H1 (cell line): Measurements from ENCODE around the gene CHRD. TPM values are rescaled to one million over a fixed set of nuclear protein-coding genes. Genes with fewer than 3 reads are reported as not detected.
"Not testable (repeated sequence)": the region's sequence is repeated elsewhere in the genome, so short reads cannot be mapped to it uniquely, and the experiment has no call there.

ENCODE experiments used
- CTCF ChIA-PET: fragments of 300-600 bp; sonication (Branson Sonifier 250); formaldehyde crosslinking; loops from one replicate; lab custom pipeline; 2021; ENCODE audit not compliant: partially characterized antibody; lab: Charles Lee
- POLR2A ChIA-PET: fragments of 300-600 bp; sonication (Branson Sonifier 250); formaldehyde crosslinking; loops from one replicate; lab custom pipeline; 2021; ENCODE audit warnings: inconsistent platforms; ENCODE audit not compliant: partially characterized antibody; lab: Charles Lee
- DNase-seq, 2 experiments: peaks; one replicate each; pipeline versions ENCODE4 v3.0.0 to v3.0.0-alpha.2; 2010 to 2022; ENCODE audit warnings: low spot score in 2 of 2, low read depth in 1 of 2, mixed read lengths in 1 of 2
- FAIRE-seq: peaks from 2 replicates; lab custom pipeline; 2011; peaks lifted over from hg19 to GRCh38; lab: Jason Lieb, UNC
- H2AFZ ChIP-seq: 2 replicates; pipeline ENCODE4 v1.8.1; 2012; ENCODE audit warnings: low read length, inconsistent platforms
- H2AK5ac ChIP-seq: 2 replicates; pipeline ENCODE4 v1.6.1; 2013; ENCODE audit warnings: low read depth, low read length
- H2BK120ac ChIP-seq: replicated peaks from 2 replicates; pipeline ENCODE3; 2013; ENCODE audit warnings: low read depth, low read length, inconsistent platforms
- H2BK12ac ChIP-seq: 2 replicates; pipeline ENCODE4 v1.6.1; 2013; ENCODE audit warnings: low read depth, low read length
- H2BK15ac ChIP-seq: 2 replicates; pipeline ENCODE4 v1.6.1; 2013; ENCODE audit warnings: low read length
- H2BK20ac ChIP-seq: 2 replicates; pipeline ENCODE4 v1.6.1; 2013; ENCODE audit warnings: low read length
- H2BK5ac ChIP-seq: 2 replicates; pipeline ENCODE4 v1.6.1; 2013; ENCODE audit warnings: low read depth, low read length
- H3K14ac ChIP-seq: 2 replicates; pipeline ENCODE4 v1.6.1; 2013; ENCODE audit warnings: inconsistent platforms; ENCODE audit not compliant: insufficient read length
- H3K18ac ChIP-seq: 2 replicates; pipeline ENCODE4 v1.6.1; 2013; ENCODE audit warnings: low read length; ENCODE audit errors: extremely low read depth
- H3K23ac ChIP-seq: 2 replicates; pipeline ENCODE4 v1.6.1; 2013; ENCODE audit warnings: inconsistent platforms; ENCODE audit not compliant: insufficient read length
- H3K23me2 ChIP-seq: 2 replicates; pipeline ENCODE4 v1.6.1; 2013; ENCODE audit warnings: low read depth, low read length
- H3K27ac ChIP-seq: 2 replicates; pipeline ENCODE4 v1.6.1; 2011; ENCODE audit warnings: low read depth, low read length, inconsistent platforms
- H3K27me3 ChIP-seq, 4 experiments: replicated peaks in 1 of 4; 1 replicate in 1 of 4; 2 replicates in 3 of 4; pipeline versions ENCODE4 v1.6.1 to v1.8.1; 2011 to 2013; ENCODE audit warnings: low read length in 3 of 4, mild to moderate bottlenecking in 3 of 4, inconsistent platforms in 2 of 4, mixed read lengths in 2 of 4, moderate library complexity in 1 of 4; ENCODE audit not compliant: control insufficient read depth in 3 of 4, insufficient read depth in 3 of 4; ENCODE audit errors: extremely low read depth in 1 of 4
- H3K36me3 ChIP-seq, 4 experiments: 2 replicates each; pipeline versions ENCODE4 v1.6.1 to v1.8.1; 2011 to 2013; ENCODE audit warnings: mild to moderate bottlenecking in 4 of 4, low read length in 3 of 4, moderate library complexity in 2 of 4, control low read depth in 1 of 4, inconsistent platforms in 1 of 4; ENCODE audit not compliant: insufficient read depth in 4 of 4, control insufficient read depth in 2 of 4
- H3K4ac ChIP-seq: replicated peaks from 2 replicates; pipeline ENCODE3; 2013; ENCODE audit warnings: low read length, low read depth, mixed read lengths, inconsistent platforms; ENCODE audit not compliant: insufficient read length
- H3K4me1 ChIP-seq, 4 experiments: replicated peaks in 1 of 4; 1 replicate in 1 of 4; 2 replicates in 3 of 4; pipeline versions ENCODE4 v1.6.1 to v1.8.1; 2011 to 2013; ENCODE audit warnings: low read length in 3 of 4, inconsistent platforms in 2 of 4, mixed read lengths in 1 of 4; ENCODE audit not compliant: insufficient read depth in 4 of 4, control insufficient read depth in 3 of 4
- H3K4me2 ChIP-seq, 2 experiments: 2 replicates each; pipeline versions ENCODE4 v1.6.1 to v1.8.1; 2011 to 2013; ENCODE audit warnings: low read depth in 2 of 2, low read length in 2 of 2, control low read depth in 1 of 2, inconsistent platforms in 1 of 2, mild to moderate bottlenecking in 1 of 2; ENCODE audit not compliant: insufficient read depth in 1 of 2
- H3K4me3 ChIP-seq, 4 experiments: fragments of 200-600, 300-600 bp in 1 of 4; sonication (generic), shearing (Covaris generic), sonication (Bioruptor Twin) in 1 of 4; 2 replicates each; pipeline versions ENCODE4 v1.5.1 to v1.8.1; 2011 to 2016; ENCODE audit warnings: low read length in 4 of 4, low read depth in 3 of 4, control low read depth in 2 of 4, inconsistent platforms in 2 of 4, mild to moderate bottlenecking in 2 of 4, mixed read lengths in 1 of 4, moderate library complexity in 1 of 4; ENCODE audit not compliant: insufficient read depth in 2 of 4; ENCODE audit errors: extremely low read depth in 1 of 4
- H3K56ac ChIP-seq: replicated peaks from 2 replicates; pipeline ENCODE3; 2013; ENCODE audit warnings: low read depth, mild to moderate bottlenecking, mixed read lengths, low read length, inconsistent platforms; ENCODE audit not compliant: insufficient read length
- H3K79me1 ChIP-seq: 2 replicates; pipeline ENCODE4 v1.6.1; 2013; ENCODE audit warnings: low read depth, low read length, control low read depth
- H3K79me2 ChIP-seq, 2 experiments: 2 replicates each; pipeline versions ENCODE4 v1.6.1 to v1.8.1; 2012 to 2013; ENCODE audit warnings: low read length in 2 of 2, mild to moderate bottlenecking in 2 of 2, inconsistent platforms in 1 of 2; ENCODE audit not compliant: insufficient read depth in 2 of 2, control insufficient read depth in 1 of 2
- H3K9ac ChIP-seq, 4 experiments: replicated peaks in 1 of 4; 1 replicate in 1 of 4; 2 replicates in 3 of 4; pipeline versions ENCODE4 v1.6.1 to v1.8.1; 2011 to 2013; ENCODE audit warnings: low read depth in 3 of 4, low read length in 3 of 4, control low read depth in 2 of 4, mild to moderate bottlenecking in 2 of 4, moderate library complexity in 2 of 4, inconsistent platforms in 1 of 4; ENCODE audit errors: extremely low read depth in 1 of 4
- H3K9me3 ChIP-seq, 2 experiments: 2 replicates each; pipeline versions ENCODE4 v1.6.1 to v1.8.1; 2012 to 2013; ENCODE audit warnings: mild to moderate bottlenecking in 2 of 2, moderate library complexity in 2 of 2, control low read depth in 1 of 2, inconsistent platforms in 1 of 2, low read depth in 1 of 2, low read length in 1 of 2, mixed read lengths in 1 of 2; ENCODE audit not compliant: insufficient read depth in 2 of 2
- H4K20me1 ChIP-seq, 2 experiments: replicated peaks in 1 of 2; 2 replicates each; pipeline versions ENCODE3 to v1.8.1; 2011 to 2013; ENCODE audit warnings: inconsistent platforms in 2 of 2, low read length in 2 of 2, mild to moderate bottlenecking in 1 of 2; ENCODE audit not compliant: insufficient read depth in 2 of 2, control insufficient read depth in 1 of 2
- H4K5ac ChIP-seq: 2 replicates; pipeline ENCODE4 v1.6.1; 2013; ENCODE audit warnings: low read length, low read depth, mixed read lengths, inconsistent platforms; ENCODE audit not compliant: insufficient read length
- H4K8ac ChIP-seq: 2 replicates; pipeline ENCODE4 v1.8.0; 2013; ENCODE audit warnings: mild to moderate bottlenecking, moderate library complexity, low read length, inconsistent platforms; ENCODE audit not compliant: insufficient read depth; ENCODE audit errors: extremely low read depth
- H4K91ac ChIP-seq: replicated peaks from 2 replicates; pipeline ENCODE3; 2013; ENCODE audit warnings: low read length, mixed read lengths, inconsistent platforms; ENCODE audit not compliant: insufficient read length
- ASH2L ChIP-seq: fragments of 200-600, 300-600 bp; sonication (generic); IDR thresholded peaks from one replicate; pipeline ENCODE4 v1.7.1; 2017; ENCODE audit warnings: low read length
- BRCA1 ChIP-seq: IDR thresholded peaks from 2 replicates; pipeline ENCODE4 v1.6.1; 2012; ENCODE audit warnings: low read depth, low read length, improper control_type of control experiment
- MAFK ChIP-seq: IDR thresholded peaks from 2 replicates; pipeline ENCODE4 v1.6.1; 2012; ENCODE audit warnings: low read depth, mild to moderate bottlenecking, improper control_type of control experiment, low read length
- SIRT6 ChIP-seq: IDR thresholded peaks from one replicate; pipeline ENCODE4 v1.7.1; 2012; ENCODE audit warnings: low read length, inconsistent platforms
- WGBS, 2 experiments: shearing (Covaris generic) in 1 of 2; methylation state at CpG; one replicate each; pipeline versions ENCODE4 v1.1.6 to v1.1.7; 2013 to 2015; ENCODE audit warnings: low lambda C conversion rate in 2 of 2, mixed read lengths in 2 of 2, inconsistent platforms in 1 of 2, low coverage in 1 of 2, missing lambda C conversion rate in 1 of 2; ENCODE audit not compliant: insufficient replicate concordance in 2 of 2, insufficient coverage in 1 of 2, insufficient read length in 1 of 2; ENCODE audit errors: extremely low coverage in 1 of 2, missing lambda C conversion rate in 1 of 2; 5-methylcytosine and 5-hydroxymethylcytosine counted together
- polyA plus RNA-seq, 7 experiments: library from polyadenylated mRNA; depleted of rRNA in 3 of 7; stranded (reverse) in 5 of 7; unstranded in 2 of 7; fragments of >200 nt in 5 of 7; fragments of 200-250 nt in 2 of 7; gene quantifications; 1 replicate in 5 of 7; 2 replicates in 1 of 7; 4 replicates in 1 of 7; pipeline versions ENCODE4 v1.2.1 to v1.2.3, GENCODE V29; 2011 to 2013; ENCODE audit warnings: missing spikeins in 2 of 7, mixed read lengths in 2 of 7
- total RNA-seq: library from RNA; stranded (reverse); fragmentation: NEBNext Ultra II Directional; extraction: Animal tissue kit (Norgen Biotek cat#: 25700); gene quantifications from 2 replicates; pipeline ENCODE4 v1.2.1, GENCODE V29; 2021

The CHRD gene
- total and polyA plus RNA-seq, 2 of the 8 experiments (the other 6 are each of a cell fraction or from before 2014, with no cell fraction given) = 0.62 to 0.86 TPM

GRCh38 chr3:184430940-184431339 lies 51.1 kb downstream of the CHRD start (continued):
- TF ChIP-seq MAFK (no peak), BRCA1 (no peak), SIRT6 (no peak), ASH2L (no peak)

- H2BK12ac ChIP-seq, H4K20me1 ChIP-seq, H3K36me3 ChIP-seq, H3K79me1 ChIP-seq, POLR2A ChIA-PET, H4K8ac ChIP-seq, H2BK15ac ChIP-seq, H3K4me3 ChIP-seq, H3K4me1 ChIP-seq, H2AFZ ChIP-seq, DNase-seq, H4K91ac ChIP-seq, H3K9me3 ChIP-seq, H3K23me2 ChIP-seq, H3K4ac ChIP-seq, H2BK20ac ChIP-seq, H3K23ac ChIP-seq, H4K5ac ChIP-seq, H3K79me2 ChIP-seq, H2BK5ac ChIP-seq, H3K9ac ChIP-seq, FAIRE-seq, H3K27me3 ChIP-seq, H3K14ac ChIP-seq, H3K4me2 ChIP-seq, H2AK5ac ChIP-seq, H3K27ac ChIP-seq, H3K18ac ChIP-seq, H3K56ac ChIP-seq, H2BK120ac ChIP-seq: not testable (repeated sequence)
- WGBS, 2 experiments = 88% methylated on average over 1 of the region's 2 CpGs; no CpG with 5 or more reads in 1 of the 2 experiments
- CTCF ChIA-PET = interaction anchor here (0.6 kb wide), 1 partner anchor 10 kb away, joined by 3 read pairs; no protein-coding TSS in a partner anchor
These were observed 53.3 kb downstream of the CHRD start for GRCh38 chr3:184433178-184433577.
